NCI-H524 (cell line): ENCODE results near the gene NKD1.

Experiments
- DNase-seq, 2 experiments: peaks; one replicate each; lab custom pipeline; 2025; lab: John Stamatoyannopoulos, UW

NKD1 gene

GRCh38 chr16:50601341-50601740 lies 53.1 kb downstream of the NKD1 start:
- DNase-seq = no peak

DNA sequence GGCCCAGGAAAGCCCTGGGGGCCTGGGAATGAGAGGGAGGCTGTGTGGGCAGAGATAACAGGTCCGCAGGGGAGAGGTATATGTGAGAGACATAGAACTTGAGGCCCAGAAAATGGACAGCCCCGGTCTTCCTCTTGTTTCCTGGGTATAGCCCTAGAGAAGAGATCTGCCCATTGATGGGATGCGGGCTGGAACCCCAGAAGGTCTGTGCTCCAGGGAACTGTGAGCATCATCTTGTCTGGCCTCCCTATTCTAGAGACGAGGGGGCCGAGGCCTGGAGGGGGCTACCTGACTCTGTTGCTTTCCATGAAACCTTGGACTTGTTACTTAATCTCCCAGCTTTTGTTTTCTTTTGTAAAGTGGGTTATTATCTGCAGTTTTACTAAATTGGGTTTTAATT lies 53.9 kb downstream of the NKD1 start:
- DNase-seq = no peak

GRCh38 chr16:50602531-50603205 lies 54.5 kb downstream of the NKD1 start:
- DNase-seq = no peak

DNA sequence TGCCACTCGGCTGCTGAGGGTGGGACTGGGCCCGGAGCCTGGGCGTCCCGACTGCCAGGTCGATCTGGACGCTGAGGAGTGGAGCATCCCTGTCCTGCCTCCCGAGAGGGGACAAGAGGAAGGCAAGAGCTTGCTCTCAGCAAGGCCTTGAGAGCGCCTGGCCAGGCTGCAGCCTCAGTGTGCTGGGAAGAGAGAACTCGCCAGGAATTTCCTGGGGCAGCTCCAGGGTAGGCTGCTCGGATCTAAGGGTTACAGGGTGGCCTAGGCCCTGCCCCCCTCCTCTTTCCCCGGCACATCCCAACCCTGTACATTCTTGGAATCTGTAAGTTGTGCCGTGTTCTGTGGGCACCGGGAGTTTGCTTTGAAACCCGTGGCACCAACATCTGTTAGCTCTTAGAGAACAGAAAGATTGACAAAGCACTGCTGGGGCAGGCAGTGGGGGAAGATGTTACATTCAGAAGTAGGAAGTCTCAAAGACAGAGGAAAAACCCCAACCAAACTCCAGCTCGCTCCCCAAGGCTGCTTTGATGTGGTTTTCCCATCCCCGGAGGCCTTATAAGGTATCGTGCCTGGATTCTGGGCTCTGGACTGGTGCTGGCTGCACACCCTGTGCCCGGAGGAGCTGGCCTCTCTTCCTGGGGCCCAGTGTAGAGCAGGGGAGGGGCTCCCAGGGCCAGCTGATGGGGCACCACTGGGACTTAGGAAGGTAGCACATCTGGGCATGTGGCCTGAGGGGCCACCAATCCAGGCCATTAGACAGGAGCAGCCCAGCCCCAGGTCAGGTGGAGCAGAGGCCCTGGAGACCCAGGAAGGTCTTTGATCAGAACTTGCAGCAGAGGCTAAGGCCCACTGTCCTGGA lies 55.2 kb downstream of the NKD1 start:
- DNase-seq = no peak

GRCh38 chr16:50604065-50604418 lies 55.8 kb downstream of the NKD1 start:
- no peak for DNase-seq

DNA sequence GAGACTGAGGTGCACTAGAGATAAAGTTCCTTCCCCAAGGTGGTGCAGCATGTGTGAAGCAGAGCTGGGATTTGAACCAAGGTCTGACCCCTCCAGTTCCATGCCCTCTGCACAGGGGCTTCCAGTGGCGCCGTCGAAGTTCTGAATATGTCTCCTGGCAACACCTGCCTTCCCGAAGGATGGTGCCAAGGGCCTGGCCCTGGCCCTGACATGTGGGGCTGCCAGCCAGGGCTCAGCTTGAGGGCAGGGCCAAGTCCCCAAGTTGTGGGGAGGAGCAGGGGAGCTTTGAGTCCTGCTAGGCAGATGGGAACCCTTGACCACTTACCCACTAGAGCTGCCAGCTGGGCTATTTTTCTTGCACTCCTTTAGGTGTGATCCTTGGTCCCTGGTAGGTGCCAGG lies 56.4 kb downstream of the NKD1 start:
- peak in 1 of 2 experiments; percentile 18 for DNase-seq

- no peak for DNase-seq
These were observed 57.7 kb downstream of the NKD1 start for GRCh38 chr16:50605733-50606430.

DNA sequence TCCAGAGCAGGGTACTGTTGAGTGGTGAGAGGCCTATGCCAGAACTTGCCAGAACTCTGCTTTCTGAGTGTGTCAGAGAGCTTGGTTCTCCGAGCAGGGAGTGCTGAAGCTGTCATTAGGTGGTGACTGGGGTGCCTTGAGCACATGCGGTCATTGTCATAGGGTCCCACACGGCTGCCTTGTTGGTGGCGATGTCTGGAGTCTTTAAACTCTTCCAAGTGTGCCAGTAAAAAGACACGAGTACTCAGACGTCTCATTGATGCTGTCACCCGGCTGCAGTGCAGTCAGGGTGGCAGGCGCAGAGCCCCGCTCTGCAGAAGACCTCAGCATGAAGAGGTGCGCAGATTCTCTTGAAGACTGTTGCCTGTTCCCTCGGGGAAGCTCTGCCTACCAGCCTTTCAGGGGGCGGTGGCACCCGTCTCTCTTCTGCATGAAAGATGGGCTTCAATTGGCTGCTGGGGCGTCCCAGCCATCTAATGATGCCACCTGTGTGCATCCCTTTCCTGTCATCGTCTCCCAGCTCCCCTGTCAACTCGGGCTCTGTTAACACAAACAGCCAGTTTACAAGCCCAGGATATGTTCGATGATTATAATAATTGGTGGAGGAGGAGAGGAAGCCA lies 58.3 kb downstream of the NKD1 start:
- no peak for DNase-seq

- no peak for DNase-seq
These were observed 58.8 kb downstream of the NKD1 start for GRCh38 chr16:50607051-50607431.

DNA sequence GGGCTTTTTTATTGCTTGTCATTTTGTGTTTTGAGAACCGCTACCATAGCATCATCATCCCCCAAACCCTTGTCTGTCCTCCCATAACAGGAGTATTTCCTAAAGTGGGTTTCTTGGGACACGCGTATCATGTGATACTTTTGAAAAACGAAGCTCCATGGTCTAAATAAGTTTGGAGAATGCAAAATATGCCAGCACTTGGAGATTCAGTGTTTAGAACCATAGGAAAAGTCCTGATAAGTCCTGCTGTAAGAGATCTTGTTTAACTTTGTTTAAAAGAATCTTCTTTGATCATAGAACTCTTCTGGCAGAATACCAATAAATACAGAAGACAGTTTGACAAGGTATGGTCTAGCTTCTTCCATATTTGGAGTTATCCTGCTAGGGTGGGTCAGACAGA lies 59.3 kb downstream of the NKD1 start:
- DNase-seq = no peak

DNA sequence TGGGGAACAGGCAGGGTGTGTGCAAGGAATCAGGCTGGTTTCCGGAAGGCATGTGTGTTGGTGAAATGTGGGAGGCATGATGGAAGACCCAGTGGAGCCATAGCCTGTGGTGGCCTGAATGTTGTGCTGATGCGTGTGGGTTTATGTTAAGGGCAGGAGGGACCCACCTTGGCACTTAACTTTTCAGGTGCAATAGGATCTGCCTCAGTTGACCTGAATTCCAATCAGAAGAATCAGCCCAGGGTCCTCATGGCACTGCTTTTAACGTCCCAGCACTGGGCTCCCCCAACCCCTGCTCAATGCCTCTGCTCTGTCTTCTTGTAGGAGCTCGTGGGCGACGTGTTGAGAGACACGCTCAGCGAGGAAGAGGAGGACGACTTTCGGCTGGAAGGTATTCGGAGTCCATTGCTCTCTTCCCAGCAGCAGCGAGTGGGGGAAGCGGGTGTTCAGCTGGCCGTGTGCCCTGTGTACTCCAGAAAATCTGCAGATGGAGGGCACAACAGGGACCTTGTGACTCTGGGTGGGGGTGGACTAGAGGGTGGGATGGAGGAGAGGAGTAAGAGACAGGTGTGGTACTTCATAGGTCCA lies 59.9 kb downstream of the NKD1 start:
- no peak for DNase-seq

GRCh38 chr16:50609049-50609448 lies 60.9 kb downstream of the NKD1 start:
- DNase-seq = no peak

DNA sequence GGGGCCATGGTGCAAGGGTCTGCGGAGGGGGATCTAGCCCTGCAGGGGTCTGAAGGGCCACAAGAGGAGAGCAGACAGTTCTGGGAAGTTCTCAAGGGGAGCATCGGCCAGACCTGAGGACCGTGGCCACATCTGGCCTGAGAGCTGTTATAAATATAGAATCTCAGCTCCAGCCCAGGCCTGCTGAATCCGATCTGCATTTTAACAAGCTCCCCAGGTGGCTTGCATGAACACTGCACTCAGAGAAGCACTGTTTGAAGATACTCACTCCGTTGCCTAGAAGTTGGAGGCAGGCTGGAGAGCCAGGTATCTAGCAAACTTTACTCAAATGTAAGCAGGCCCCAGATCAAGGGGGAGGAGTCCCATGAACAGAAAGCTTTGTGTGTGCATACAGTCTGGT lies 61.3 kb downstream of the NKD1 start:
- DNase-seq = peak in 1 of 2 experiments; percentile 24

GRCh38 chr16:50610331-50611262 lies 62.4 kb downstream of the NKD1 start:
- peak; percentile 87 to 92 for DNase-seq

DNA sequence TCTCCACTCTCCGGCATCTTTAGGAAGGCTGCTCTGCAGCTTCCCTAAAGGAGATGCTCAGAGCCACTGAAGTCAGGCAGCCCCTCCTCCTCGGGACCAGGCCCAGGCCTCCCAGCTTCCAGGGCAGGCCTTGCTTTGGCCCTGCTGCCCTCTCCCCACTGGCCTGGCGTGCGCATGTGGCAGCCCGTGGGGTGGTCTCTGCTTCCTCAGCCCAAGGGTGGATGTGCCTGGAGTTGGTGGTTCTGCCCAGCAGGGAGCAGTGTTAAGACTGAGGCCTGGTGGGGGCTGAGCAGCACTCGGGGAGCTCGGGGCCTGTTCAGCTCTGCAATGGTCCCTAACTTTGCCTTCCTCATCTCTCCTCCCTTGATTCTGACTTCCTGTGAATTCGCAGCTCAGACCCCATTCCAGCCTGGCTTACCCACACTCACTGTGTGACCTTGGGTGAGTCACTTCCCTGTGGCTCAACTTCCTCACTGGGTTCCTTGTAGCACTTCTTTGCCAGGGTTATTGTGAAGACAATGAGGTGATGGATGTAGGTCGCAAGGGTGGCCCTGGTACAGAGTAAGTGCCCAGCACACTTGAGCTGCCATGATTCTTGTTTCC lies 63.2 kb downstream of the NKD1 start:
- DNase-seq = peak in 1 of 2 experiments; percentile 41

GRCh38 chr16:50611995-50612848 lies 64.0 kb downstream of the NKD1 start:
- DNase-seq = no peak

GRCh38 chr16:50612849-50613198 lies 64.6 kb downstream of the NKD1 start:
- no peak for DNase-seq

- peak; percentile 87 to 90 for DNase-seq
These were observed 65.2 kb downstream of the NKD1 start for GRCh38 chr16:50613281-50613963.

GRCh38 chr16:50613964-50614474 lies 65.8 kb downstream of the NKD1 start:
- no peak for DNase-seq
